ENCODE data around the gene PDE9A.
"Not testable (repeated sequence)": the region's sequence is repeated elsewhere in the genome, so short reads cannot be mapped to it uniquely, and the experiment has no call there.

Gene PDE9A

GRCh38 chr21:42653231-42654061 lies at the start of gene PDE9A:
Gene PDE9A (plus strand): TSS chr21:42653621. CDS start chr21:42653815, 194 bp downstream.
- DNase-seq: peak; percentile 68

GRCh38 chr21:42607102-42607501 lies 46.3 kb upstream of the PDE9A start:
- no peak for DNase-seq

DNA sequence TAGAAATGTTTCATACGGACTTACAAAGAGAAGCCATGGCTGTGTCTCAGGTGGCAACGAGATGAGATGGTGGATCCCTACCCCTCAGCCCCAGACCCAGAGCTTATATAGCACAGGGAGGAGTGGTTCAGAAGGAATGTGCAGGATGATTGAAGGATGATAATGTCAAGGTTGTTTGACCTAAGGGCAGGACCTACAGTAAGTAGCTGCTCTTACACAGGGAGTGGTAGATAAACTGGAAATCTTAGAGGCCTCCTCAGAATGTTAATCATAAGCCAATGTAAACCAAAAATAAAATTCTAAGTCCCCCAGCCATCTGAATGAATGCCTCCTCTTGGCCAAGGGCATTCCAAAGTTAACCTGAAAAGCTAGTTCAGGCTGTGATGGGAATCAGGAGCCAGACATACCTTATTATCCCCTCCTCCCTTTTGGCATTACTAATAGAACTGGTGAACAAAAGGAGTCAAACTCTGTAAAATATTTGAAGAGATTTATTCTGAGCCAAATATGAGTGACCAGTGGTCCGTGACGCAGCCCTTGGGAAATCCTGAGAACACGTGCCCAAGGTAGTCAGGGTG lies 45.8 kb upstream of the PDE9A start:
- DNase-seq: no peak

- no peak for DNase-seq
These were observed 45.0 kb upstream of the PDE9A start for GRCh38 chr21:42608446-42608845.

- no peak for DNase-seq
These were observed 43.6 kb upstream of the PDE9A start for GRCh38 chr21:42609811-42610210.

DNA sequence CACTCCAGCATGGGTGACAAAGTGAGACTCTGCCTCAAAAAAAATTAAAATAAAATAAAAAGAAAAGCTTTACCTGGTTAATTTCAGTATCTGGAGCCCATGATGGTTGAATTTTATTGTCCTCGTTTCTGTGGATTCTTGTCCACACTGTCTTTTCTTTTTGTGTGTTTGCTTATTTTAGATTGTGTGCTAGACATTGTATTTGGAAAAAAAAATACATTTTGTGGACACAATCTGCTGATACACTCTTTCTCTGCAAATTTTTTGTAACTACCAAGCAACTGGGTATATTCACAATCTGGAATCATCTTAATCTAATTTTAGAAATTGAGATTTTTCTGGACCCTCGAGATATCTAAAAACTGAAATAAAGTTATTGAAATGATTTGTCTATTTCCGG lies 41.6 kb upstream of the PDE9A start:
- no peak for DNase-seq

DNA sequence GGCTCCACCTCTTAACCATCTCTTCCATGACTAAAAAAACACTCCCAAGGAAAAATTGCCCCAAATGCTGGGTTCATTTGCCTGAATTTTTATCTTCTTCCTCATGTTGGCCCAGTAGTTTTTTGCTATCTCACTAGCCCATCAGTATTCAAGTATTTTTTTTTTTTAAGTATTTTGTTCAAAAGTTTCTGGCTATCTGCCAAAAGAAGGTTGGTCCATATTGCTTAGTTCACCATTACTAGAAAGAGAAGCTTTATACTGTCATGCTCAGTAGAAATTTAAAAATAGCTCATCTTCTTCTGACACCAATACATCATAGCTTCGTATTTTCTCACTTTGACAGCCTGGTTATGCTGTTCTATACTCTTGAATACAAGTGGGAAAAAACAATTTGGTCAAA lies 41.0 kb upstream of the PDE9A start:
- DNase-seq: no peak

DNA sequence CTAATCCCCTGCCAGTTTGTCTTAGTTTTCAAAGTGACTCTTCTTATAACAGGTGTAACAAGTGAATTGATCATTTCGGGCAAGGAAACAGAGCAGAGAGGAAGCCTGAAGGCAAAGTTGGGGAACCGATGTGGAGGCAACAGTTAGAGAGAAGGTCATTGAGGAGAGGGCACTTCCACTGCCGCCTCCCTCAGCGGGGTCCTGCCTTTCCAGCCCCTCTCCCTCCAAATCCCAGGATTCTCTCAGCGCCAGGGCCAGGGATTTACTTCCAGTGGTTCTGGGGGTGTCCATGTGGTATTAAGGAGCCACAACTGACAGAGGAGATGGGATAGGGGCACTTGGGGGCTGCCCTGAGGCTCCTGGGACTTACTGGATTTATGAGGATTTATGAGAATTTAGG lies 39.7 kb upstream of the PDE9A start:
- DNase-seq: no peak

GRCh38 chr21:42614396-42614795 lies 39.0 kb upstream of the PDE9A start:
- DNase-seq: peak; percentile 69

DNA sequence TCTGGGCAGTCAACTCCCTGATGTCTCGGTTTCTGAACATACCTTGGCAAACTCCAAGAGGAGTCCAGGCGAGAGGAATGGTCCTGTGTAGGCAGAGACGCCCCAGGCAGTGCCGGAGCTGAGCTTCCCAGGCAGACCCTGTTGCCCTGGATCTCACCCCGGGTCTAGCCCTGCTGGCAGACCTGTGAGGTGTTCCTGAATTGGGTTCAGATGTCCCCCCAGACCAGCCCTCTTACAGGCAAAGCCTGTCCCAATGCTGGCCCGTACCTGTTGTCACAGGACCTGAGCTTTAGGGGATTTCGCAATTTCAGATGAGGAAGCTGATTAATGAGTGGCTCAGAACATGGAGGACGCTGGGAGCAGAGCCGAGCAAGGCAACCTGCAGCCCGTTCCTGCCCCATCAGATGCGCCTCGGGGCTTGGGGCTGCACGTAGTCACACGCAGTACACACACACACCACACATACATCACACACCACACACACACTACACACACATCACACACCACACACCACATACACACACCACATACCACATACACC lies 38.5 kb upstream of the PDE9A start:
- peak; percentile 78 for DNase-seq

- not testable (repeated sequence) for DNase-seq
These were observed 38.0 kb upstream of the PDE9A start for GRCh38 chr21:42615377-42615776.

DNA sequence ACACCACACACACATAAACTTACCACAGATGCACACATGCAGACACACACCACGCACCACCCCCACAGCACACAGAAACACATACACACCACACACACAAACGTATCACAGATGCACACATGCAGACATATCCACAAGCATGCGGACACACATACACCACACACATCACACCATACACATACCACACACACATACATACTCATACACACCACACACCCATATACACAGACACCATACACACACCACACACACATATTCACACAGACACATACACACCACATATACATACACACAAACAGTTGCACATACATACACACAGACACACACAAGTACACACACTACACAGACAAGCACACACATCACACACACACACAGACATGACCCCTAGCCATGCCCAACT lies 37.5 kb upstream of the PDE9A start:
- no peak for DNase-seq

GRCh38 chr21:42616446-42616845 lies 37.0 kb upstream of the PDE9A start:
- DNase-seq: no peak

GRCh38 chr21:42616941-42617340 lies 36.5 kb upstream of the PDE9A start:
- DNase-seq: no peak

DNA sequence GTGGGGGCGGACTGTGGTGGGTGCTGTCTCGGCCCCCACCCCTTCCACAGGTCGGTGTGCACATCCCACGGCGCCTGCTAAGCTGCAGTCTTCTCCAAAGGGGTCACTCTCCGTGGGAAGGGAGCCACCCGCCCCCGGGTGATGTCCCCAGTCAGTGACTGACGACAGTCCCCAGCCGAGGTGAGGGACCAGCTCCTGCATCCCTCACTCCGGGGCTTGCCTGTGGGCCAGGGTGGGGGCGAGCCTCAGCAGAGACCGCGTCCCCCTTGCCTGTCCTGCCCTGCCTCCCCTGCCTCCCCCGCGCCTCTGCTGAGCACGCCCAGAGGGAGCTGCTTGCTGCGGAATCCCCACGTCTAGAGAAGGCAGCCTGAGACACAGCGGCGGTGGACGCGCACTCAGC lies 35.9 kb upstream of the PDE9A start:
- DNase-seq: no peak

DNA sequence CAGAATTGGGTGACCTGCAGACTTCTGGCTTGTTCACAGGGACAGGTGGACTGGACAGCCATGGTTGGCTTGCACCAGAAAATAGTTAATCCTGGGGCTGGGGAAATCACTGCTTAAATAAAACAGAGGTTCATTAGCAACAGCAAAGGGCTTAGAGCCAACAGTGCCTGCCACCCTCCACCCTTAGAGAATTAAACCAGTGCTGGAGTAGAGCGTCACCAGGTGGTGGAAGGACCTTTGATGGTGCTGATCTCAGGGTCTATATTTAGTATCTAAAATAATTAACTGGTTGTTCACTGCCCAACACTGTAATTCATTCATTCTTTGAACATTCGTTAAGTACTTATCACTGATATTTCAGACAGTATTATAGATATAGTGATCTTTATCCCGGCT lies 34.7 kb upstream of the PDE9A start:
- DNase-seq: no peak

DNA sequence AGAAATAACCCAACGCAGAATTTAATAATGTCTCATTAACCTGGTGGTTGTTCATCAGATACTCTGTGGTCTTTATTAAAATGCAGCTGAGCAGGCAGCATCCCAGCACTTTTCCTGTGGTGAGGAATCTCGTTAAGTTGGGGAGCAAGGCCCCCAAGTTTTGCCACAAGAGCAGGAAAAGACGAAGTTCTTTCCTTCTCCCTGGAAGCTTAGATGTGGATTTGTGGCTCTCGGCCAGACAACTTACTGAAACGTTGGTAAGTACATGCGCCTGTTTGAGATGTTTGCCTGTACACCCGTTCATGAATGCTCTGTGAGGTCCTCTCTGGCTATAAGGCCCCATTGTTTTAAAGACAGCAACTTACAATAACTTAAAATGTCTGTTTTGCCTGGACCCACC lies 34.3 kb upstream of the PDE9A start:
- no peak for DNase-seq

- DNase-seq: no peak
These were observed 33.6 kb upstream of the PDE9A start for GRCh38 chr21:42619841-42620240.

- DNase-seq: no peak
These were observed 32.1 kb upstream of the PDE9A start for GRCh38 chr21:42621166-42621818.

DNA sequence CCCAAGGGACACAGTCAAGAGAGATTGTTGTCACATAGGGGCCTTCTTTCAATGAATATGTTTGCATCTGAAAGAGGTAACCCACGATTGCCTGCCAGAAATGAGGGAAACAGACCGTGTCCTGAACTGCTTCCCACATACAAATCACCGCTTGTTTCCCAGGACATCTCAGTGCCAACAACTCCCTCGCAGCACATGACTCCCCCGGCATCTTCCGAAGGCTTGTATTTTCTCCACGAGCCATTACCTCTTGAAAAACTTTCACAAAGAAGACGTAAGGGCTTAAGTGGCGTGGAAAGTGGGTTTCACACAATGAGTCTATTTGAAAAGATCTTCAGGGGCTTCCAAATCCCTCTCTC lies 31.6 kb upstream of the PDE9A start:
- DNase-seq: no peak

- DNase-seq: no peak
These were observed 31.1 kb upstream of the PDE9A start for GRCh38 chr21:42622284-42622683.

DNA sequence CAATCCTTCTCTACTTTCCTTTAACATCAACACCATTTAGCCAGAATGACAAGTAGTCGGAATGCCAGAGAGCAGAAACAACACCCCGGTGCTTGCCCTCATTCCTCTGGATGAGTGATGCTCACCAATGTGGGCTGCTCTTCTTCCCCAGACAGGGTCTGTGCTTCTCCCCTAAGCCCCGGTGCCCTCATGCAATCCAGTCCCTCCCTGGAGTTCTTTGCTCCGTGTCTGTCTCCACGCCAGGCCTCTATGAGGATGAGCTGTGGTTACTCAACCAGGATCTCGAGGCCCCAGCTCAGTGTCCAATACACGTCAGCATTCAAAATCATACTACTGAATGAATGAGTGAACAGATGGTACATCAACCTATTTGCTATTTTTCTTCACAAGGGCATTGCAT lies 29.7 kb upstream of the PDE9A start:
- no peak for DNase-seq

GRCh38 chr21:42624095-42624790 lies 29.2 kb upstream of the PDE9A start:
- DNase-seq: no peak
